GM18526 (cell line): ENCODE results near the gene C1orf216.

Experiments used
- POLR2A ChIP-seq: IDR thresholded peaks from 3 replicates; pipeline ENCODE4 v1.6.1; 2011; ENCODE audit not compliant: insufficient read length; ENCODE audit errors: extremely low read depth

The C1orf216 gene, protein sequence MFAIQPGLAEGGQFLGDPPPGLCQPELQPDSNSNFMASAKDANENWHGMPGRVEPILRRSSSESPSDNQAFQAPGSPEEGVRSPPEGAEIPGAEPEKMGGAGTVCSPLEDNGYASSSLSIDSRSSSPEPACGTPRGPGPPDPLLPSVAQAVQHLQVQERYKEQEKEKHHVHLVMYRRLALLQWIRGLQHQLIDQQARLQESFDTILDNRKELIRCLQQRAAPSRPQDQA

DNA sequence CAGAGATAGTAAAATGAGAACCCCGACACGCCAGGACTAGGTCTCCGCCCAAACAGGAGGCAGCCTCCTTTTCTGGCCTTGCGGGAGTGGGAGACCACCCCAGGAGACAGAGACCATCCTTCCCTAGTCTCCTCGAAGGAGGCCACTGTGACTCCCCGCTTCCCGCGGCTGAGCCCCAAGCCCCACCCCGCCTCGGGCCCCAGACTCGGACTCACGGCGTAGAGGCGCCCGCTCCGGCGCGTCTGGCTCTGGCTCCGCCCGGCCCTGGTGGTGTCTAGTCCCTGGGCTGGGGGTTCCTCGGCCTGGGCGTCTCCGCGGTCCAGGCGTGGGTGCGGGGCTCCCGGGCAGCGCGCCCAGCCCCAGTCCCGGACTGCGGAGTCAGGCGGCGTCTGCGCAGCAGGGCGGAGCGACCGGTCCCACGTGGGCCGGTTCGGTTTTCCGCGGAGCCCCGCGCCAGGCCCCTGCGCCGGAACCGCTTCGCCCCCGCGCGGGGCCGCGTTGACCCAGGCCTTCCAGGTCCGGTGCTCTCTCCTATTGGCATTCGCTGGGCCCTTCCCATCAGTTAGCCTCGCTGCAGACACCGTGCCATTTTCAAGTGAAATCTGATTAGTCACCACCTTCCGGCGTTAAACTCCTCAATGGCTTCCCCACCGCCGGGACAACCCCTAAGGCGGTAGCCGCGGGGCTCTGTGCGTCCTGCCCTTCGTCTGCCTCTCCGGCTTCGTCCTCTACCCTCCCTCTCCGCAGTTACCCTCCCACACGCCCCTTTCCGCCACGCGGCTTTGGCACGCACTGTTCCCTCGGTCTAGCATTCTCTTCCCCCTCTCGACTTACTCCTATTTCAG lies at the start of gene C1orf216:
Gene C1orf216 (minus strand): TSS at position 393 of the 845 bp plus-strand sequence. CDS start 2,563 bp downstream, outside the sequence.
- peak; percentile 60 for TF ChIP-seq POLR2A

DNA sequence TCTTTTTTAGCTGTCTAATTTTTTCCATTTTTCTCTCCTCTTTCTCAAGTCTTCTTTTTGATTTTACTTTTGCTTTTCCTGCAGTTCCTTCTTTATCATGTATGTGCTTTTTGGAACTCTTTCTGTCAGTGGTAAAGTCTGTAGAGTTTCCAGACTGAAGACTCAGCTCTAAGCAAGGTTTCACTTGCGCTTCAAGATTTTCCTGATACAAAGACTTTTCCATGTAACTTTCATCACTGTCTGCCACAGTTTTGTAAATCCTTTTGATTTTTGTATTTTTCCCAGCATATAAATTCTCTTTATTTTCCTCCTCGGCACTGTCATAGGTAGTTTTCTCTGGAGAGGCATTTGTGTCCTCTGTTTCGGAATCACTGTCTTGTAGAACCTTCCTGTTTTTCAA lies 45.6 kb upstream of the C1orf216 start:
- no peak for TF ChIP-seq POLR2A

- TF ChIP-seq POLR2A: no peak
These were observed 44.5 kb upstream of the C1orf216 start for GRCh38 chr1:35763201-35763600.

- no peak for TF ChIP-seq POLR2A
These were observed 43.5 kb upstream of the C1orf216 start for GRCh38 chr1:35762141-35762540.

DNA sequence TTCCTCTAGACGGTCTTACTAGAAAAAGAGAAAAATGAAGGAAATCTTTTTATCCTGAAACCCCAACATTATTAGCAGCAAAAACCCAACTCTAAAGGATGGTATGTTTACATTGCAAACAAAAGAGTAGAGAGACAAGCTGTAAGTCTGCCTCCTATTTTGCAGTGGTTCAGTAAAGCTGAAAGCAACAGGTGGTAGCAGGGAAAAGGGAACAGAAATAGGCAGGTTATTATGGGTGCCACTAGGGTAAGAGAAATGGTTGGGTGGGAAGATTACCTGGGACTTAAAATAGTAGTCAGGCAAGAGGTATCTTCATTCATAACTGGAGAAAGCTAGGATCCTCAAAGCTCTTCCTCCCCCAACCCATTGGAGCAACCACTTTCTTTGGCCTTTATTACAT lies 37.4 kb upstream of the C1orf216 start:
- TF ChIP-seq POLR2A: no peak

DNA sequence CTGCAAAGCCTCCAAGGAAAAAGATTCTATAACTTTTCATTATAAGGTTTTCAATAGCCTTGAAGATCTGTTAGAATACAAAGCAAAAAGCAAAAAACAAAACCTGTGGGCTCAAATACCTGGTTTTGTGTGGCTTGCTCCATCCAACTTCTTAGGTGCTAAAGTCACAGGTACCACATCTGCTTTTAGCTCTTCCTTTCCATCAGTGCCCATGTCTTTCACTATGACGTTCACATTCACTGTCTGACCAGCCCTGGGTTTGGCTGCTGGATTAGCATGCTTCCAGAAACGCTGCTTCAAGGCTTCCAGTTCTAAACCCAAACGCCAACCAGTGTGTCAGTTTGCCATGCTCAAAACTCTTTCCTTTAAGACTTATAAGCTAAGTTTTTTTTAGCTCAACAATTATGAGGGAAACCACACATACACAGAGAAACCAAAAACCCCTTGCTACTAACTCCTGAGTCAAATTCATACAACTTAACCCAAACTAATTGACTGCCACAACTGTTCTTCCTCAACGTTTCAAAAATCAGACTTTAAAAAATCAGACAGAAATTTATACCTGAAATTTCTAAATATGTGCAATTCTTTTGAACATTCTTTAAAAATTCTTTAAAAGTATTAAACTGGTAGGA lies 35.1 kb upstream of the C1orf216 start:
- no peak for TF ChIP-seq POLR2A

GRCh38 chr1:35748326-35748725 lies 29.6 kb upstream of the C1orf216 start:
- TF ChIP-seq POLR2A: no peak

- TF ChIP-seq POLR2A: no peak
These were observed 26.5 kb upstream of the C1orf216 start for GRCh38 chr1:35745124-35745730.

DNA sequence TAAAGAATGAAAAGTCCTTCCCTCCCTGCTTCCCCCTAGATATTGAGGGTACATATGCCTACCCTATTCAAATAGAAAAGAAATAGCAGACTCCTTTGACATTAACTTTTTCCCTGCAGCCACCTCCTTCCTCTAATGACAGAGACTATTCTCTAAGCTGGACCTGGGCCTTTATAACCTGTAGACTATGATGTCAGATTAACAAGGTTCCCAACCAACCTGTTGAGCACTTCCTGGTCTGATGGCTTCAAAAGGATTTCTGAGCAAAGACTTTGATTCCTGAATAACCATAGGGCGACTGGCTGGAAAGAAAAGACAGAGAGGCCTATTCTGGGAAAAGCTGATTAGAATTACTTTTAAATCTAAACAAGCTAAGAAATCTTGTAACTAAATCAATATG lies 18.4 kb upstream of the C1orf216 start:
- TF ChIP-seq POLR2A: no peak

GRCh38 chr1:35727434-35728040 lies 8.9 kb upstream of the C1orf216 start:
- no peak for TF ChIP-seq POLR2A

GRCh38 chr1:35726450-35727433 lies 8.1 kb upstream of the C1orf216 start:
- no peak for TF ChIP-seq POLR2A

DNA sequence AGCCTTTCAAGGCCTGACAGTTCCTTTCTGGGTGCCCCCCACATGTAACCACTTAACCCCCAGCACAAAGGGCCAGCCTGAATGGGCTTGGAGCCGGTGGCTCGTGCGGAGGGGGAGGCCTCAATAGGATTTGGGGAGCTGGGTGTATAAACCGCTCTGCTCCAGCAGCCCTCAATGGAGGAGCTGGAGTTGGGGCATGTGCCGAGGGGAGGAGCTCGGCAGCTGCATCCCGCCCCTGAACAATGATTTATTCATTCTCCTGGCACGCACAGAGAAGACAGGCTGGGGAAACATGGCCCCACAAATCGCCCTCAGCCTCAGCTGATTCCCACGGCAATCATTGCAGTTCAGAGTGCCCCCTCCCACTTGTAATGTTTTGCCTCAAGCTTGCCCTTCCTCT lies 6.9 kb upstream of the C1orf216 start:
- TF ChIP-seq POLR2A: no peak

- TF ChIP-seq POLR2A: no peak
These were observed 690 bp downstream of the C1orf216 start for GRCh38 chr1:35717911-35718476.

DNA sequence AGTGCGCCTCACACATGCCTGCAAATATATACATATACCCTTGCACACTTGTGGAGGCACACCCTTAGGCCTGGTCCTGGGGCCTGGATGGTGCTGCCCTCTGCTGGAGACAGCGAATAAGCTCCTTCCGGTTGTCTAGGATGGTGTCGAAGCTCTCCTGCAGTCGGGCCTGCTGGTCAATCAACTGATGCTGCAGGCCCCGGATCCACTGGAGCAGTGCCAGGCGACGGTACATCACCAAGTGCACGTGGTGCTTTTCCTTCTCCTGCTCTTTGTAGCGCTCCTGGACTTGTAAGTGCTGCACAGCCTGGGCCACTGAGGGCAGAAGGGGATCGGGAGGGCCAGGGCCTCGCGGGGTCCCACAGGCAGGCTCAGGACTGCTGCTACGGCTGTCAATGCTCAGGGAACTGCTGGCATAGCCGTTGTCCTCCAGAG lies 3.1 kb downstream of the C1orf216 start:
- no peak for TF ChIP-seq POLR2A
